Measurements from ENCODE around the gene RASL11A. TPM values are rescaled to one million over a fixed set of nuclear protein-coding genes. Genes with fewer than 3 reads are reported as not detected.
"Not testable (repeated sequence)": the region's sequence is repeated elsewhere in the genome, so short reads cannot be mapped to it uniquely, and the experiment has no call there.

RASL11A gene
- total RNA-seq, 1 experiment from 2014 or later = 2.7 TPM

DNA sequence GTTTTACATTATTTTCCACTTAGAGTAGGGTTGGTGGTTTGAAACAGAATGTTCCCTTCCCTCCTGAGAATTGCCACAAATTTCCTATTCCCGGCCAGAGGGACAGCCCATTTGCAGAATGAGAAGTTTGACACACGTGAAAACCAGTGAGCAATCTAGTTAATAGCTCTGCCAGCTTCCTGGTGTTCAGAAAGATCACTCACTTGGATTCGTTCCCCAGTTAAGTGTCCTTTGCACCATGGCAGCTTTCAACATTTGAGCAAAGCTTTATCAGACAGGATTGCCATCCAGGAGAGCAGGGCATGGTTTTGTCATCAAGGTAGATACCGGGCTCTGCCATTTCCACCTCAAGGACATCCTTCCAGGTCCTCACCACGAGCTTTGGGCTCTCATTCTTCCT lies 28.2 kb downstream of the RASL11A start:
- TF ChIP-seq, protein P1, sequence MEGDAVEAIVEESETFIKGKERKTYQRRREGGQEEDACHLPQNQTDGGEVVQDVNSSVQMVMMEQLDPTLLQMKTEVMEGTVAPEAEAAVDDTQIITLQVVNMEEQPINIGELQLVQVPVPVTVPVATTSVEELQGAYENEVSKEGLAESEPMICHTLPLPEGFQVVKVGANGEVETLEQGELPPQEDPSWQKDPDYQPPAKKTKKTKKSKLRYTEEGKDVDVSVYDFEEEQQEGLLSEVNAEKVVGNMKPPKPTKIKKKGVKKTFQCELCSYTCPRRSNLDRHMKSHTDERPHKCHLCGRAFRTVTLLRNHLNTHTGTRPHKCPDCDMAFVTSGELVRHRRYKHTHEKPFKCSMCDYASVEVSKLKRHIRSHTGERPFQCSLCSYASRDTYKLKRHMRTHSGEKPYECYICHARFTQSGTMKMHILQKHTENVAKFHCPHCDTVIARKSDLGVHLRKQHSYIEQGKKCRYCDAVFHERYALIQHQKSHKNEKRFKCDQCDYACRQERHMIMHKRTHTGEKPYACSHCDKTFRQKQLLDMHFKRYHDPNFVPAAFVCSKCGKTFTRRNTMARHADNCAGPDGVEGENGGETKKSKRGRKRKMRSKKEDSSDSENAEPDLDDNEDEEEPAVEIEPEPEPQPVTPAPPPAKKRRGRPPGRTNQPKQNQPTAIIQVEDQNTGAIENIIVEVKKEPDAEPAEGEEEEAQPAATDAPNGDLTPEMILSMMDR (conservative IDR thresholded peaks at IDR 0.05) = no peak
- Histone ChIP-seq H3K4me2 (ENCODE audit: insufficient read depth, insufficient read length, low read length) (no peak overlapping the region), H2AK5ac (ENCODE audit: insufficient read length, low read length) (no peak overlapping the region), H3K56ac (ENCODE audit: insufficient read length, low read depth, low read length) (no peak overlapping the region), H3K79me1 (ENCODE audit: insufficient read depth, low read depth, low read length, poor library complexity, severe bottlenecking) (no peaks in the 10 kb centered on the region), H4K8ac (replicated peaks; ENCODE audit: insufficient read length, low read depth, low read length) (no peak overlapping the region), H3K9me3 (ENCODE audit: control insufficient read depth, low read depth, low read length) (no peaks in the 10 kb centered on the region), H3K27me3 (ENCODE audit: insufficient read depth, low read length) (no peaks in the 10 kb centered on the region), H3T11ph (ENCODE audit: low read length) (no peak overlapping the region), H2AFZ (ENCODE audit: low read length) (no peak overlapping the region), H2BK15ac (ENCODE audit: low read depth, low read length) (no peak overlapping the region), H2BK20ac (ENCODE audit: low read depth, low read length, poor library complexity, severe bottlenecking) (no peak overlapping the region), H4K91ac (ENCODE audit: insufficient read length, low read depth, low read length) (no peak overlapping the region), H3K14ac (ENCODE audit: insufficient read depth, low read length) (no peak overlapping the region), H3K4ac (ENCODE audit: low read depth, low read length) (no peak overlapping the region), H2BK12ac (ENCODE audit: insufficient read length, low read depth, low read length) (no peak overlapping the region), H3K23ac (ENCODE audit: insufficient read length, low read depth, low read length) (no peak overlapping the region), H3K27ac (ENCODE audit: insufficient read length, low read depth, low read length) (no peak overlapping the region), H3K9ac (ENCODE audit: extremely low read depth, insufficient read length, low read length) (no peak overlapping the region), H2BK5ac (ENCODE audit: insufficient read length, low read length) (no peak overlapping the region), H4K20me1 (ENCODE audit: control insufficient read depth, insufficient read depth, insufficient read length) (no peaks in the 10 kb centered on the region), H2BK120ac (ENCODE audit: low read depth, low read length, poor library complexity, severe bottlenecking) (no peak overlapping the region), H3K4me1 (ENCODE audit: insufficient read depth, low read length) (no peaks in the 10 kb centered on the region), H4K5ac (ENCODE audit: insufficient read length, low read depth, low read length) (no peak overlapping the region), H3K18ac (ENCODE audit: insufficient read length, low read depth, low read length) (no peak overlapping the region), H3K79me2 (ENCODE audit: insufficient read depth, low read length) (no peaks in the 10 kb centered on the region), H3K23me2 (ENCODE audit: insufficient read length, low read depth, low read length, poor library complexity, severe bottlenecking) (no peaks in the 10 kb centered on the region)
- no CpG with 5 or more reads among the region's 5 CpGs for WGBS (ENCODE audit: extremely low coverage, insufficient read length, low lambda C conversion rate)
- no peak overlapping the region for H3K27ac Mint-ChIP-seq
- peaks cover 2% of the 10 kb centered on the region; the same call in 1 of the 2 replicates for H3K27me3 Mint-ChIP-seq (ENCODE audit: low read depth)
- peaks cover 0 to 6% of the 10 kb centered on the region in 2 experiments; a peak in 2 of 5 replicates for H3K9me3 Mint-ChIP-seq
- no peaks in the 10 kb centered on the region; a peak in 1 of 7 replicates for H3K36me3 Mint-ChIP-seq (ENCODE audit: insufficient read depth in 1 of 3, low read depth in 3 of 3)
- no peaks in the 10 kb centered on the region for H3K4me1 Mint-ChIP-seq
- no peak overlapping the region for H3K4me3 Mint-ChIP-seq
- DNase-seq = no peak

DNA sequence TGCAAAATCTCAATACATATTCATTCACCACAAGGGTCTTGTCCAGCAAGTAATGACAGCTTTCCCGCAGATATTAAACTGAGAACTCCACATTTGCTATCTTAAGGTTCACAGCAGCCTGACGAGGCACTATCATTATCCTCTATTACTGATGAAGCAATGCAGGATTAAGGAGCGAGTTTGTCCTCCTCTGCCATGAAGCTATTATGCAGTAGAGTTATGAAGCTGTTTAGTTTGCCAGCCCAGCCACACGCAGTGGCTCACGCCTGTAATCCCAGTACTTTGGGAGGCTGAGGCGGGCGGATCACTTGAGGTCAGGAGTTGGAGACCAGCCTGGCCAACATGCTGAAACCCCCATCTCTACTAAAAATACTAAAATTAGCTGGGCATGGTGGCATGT lies 29.8 kb downstream of the RASL11A start:
- not testable (repeated sequence) for H3K9me3 ChIP-seq (ENCODE audit: control insufficient read depth, low read depth, low read length); H2BK5ac ChIP-seq (ENCODE audit: insufficient read length, low read length); H2AFZ ChIP-seq (ENCODE audit: low read length); H3K27me3 Mint-ChIP-seq (ENCODE audit: low read depth); H3K14ac ChIP-seq (ENCODE audit: insufficient read depth, low read length); H2BK15ac ChIP-seq (ENCODE audit: low read depth, low read length); DNase-seq; H2BK12ac ChIP-seq (ENCODE audit: insufficient read length, low read depth, low read length); H2AK5ac ChIP-seq (ENCODE audit: insufficient read length, low read length); H3K4ac ChIP-seq (ENCODE audit: low read depth, low read length); H3K23ac ChIP-seq (ENCODE audit: insufficient read length, low read depth, low read length); H4K5ac ChIP-seq (ENCODE audit: insufficient read length, low read depth, low read length); H3T11ph ChIP-seq (ENCODE audit: low read length); H3K27ac ChIP-seq (ENCODE audit: insufficient read length, low read depth, low read length); H3K9me3 Mint-ChIP-seq; H3K9ac ChIP-seq (ENCODE audit: extremely low read depth, insufficient read length, low read length); H3K23me2 ChIP-seq (ENCODE audit: insufficient read length, low read depth, low read length, poor library complexity, severe bottlenecking); H3K36me3 Mint-ChIP-seq (ENCODE audit: insufficient read depth in 1 of 3, low read depth in 3 of 3); H4K91ac ChIP-seq (ENCODE audit: insufficient read length, low read depth, low read length); H3K18ac ChIP-seq (ENCODE audit: insufficient read length, low read depth, low read length); H2BK120ac ChIP-seq (ENCODE audit: low read depth, low read length, poor library complexity, severe bottlenecking); H3K56ac ChIP-seq (ENCODE audit: insufficient read length, low read depth, low read length); H3K79me2 ChIP-seq (ENCODE audit: insufficient read depth, low read length); H4K8ac ChIP-seq (replicated peaks; ENCODE audit: insufficient read length, low read depth, low read length); H3K4me3 Mint-ChIP-seq; H3K27me3 ChIP-seq (ENCODE audit: insufficient read depth, low read length); H3K4me2 ChIP-seq (ENCODE audit: insufficient read depth, insufficient read length, low read length); H3K79me1 ChIP-seq (ENCODE audit: insufficient read depth, low read depth, low read length, poor library complexity, severe bottlenecking); H4K20me1 ChIP-seq (ENCODE audit: control insufficient read depth, insufficient read depth, insufficient read length); H2BK20ac ChIP-seq (ENCODE audit: low read depth, low read length, poor library complexity, severe bottlenecking); H3K4me1 Mint-ChIP-seq; H3K27ac Mint-ChIP-seq; H3K4me1 ChIP-seq (ENCODE audit: insufficient read depth, low read length)
- no CpG with 5 or more reads among the region's 7 CpGs for WGBS (ENCODE audit: extremely low coverage, insufficient read length, low lambda C conversion rate)

Data from H9 (cell line).